ENCODE measurements around the gene INTS1.
A peak's percentile ranks its signal among the peaks of the same experiment; 100 is the strongest.

INTS1 gene

GRCh38 chr7:1432411-1433082, 71.6 kb downstream of the INTS1 start:
- no peak overlapping the region for H3K4me3 ChIP-seq (ENCODE audit: insufficient read depth in 1 of 2, low read depth in 1 of 2, low read length in 2 of 2)
- no peak overlapping the region for H3K4me2 ChIP-seq (ENCODE audit: low read length, poor library complexity, severe bottlenecking)
- no peak overlapping the region for H3K23ac ChIP-seq (ENCODE audit: low read length in 2 of 2)
- no peaks in the 10 kb centered on the region for H3K9me3 ChIP-seq (ENCODE audit: control insufficient read depth, low read length)
- H3K4ac ChIP-seq (ENCODE audit: low read depth in 1 of 2, low read length in 2 of 2): no peak overlapping the region
- no peak overlapping the region for H3K18ac ChIP-seq (ENCODE audit: low read depth in 1 of 2, low read length in 2 of 2)
- WGBS: 30% methylated on average over 23 of the region's 30 CpGs
- peak; percentile 56 for DNase-seq
- H3K14ac ChIP-seq (ENCODE audit: low read length in 2 of 2): no peak overlapping the region
- H2AK5ac ChIP-seq (ENCODE audit: low read length, severe bottlenecking): no peak overlapping the region
- no peak overlapping the region for H3K9ac ChIP-seq (ENCODE audit: low read length)
- H3K4me1 ChIP-seq (ENCODE audit: control insufficient read depth, insufficient read depth, low read depth, low read length): peaks cover 8% of the 10 kb centered on the region
- no peaks in the 10 kb centered on the region for H3K79me1 ChIP-seq (replicated peaks; ENCODE audit: low read length, poor library complexity, severe bottlenecking)
- H3K27me3 ChIP-seq (ENCODE audit: control insufficient read depth in 1 of 2, insufficient read depth in 1 of 2, low read length in 2 of 2): peaks cover 0 to 27% of the 10 kb centered on the region in 2 experiments
- H2BK5ac ChIP-seq (ENCODE audit: low read depth, low read length, poor library complexity, severe bottlenecking): no peak overlapping the region
- H4K8ac ChIP-seq (ENCODE audit: low read length): no peak overlapping the region
- H2AFZ ChIP-seq (ENCODE audit: low read depth, low read length): no peak overlapping the region
- no peak overlapping the region for H2BK120ac ChIP-seq (ENCODE audit: low read depth, low read length)
- no peak overlapping the region for H2BK12ac ChIP-seq (ENCODE audit: low read length in 2 of 2)
- H2BK15ac ChIP-seq (ENCODE audit: low read depth, poor library complexity, severe bottlenecking): no peak overlapping the region
- H3K27ac ChIP-seq (ENCODE audit: low read length, poor library complexity, severe bottlenecking): no peak overlapping the region
- H4K91ac ChIP-seq (ENCODE audit: low read length): no peak overlapping the region
- H3K36me3 ChIP-seq (ENCODE audit: control insufficient read depth in 1 of 2, insufficient read depth in 2 of 2, low read depth in 1 of 2, low read length in 2 of 2): peaks cover 12 to 51% of the 10 kb centered on the region in 2 experiments

DNA sequence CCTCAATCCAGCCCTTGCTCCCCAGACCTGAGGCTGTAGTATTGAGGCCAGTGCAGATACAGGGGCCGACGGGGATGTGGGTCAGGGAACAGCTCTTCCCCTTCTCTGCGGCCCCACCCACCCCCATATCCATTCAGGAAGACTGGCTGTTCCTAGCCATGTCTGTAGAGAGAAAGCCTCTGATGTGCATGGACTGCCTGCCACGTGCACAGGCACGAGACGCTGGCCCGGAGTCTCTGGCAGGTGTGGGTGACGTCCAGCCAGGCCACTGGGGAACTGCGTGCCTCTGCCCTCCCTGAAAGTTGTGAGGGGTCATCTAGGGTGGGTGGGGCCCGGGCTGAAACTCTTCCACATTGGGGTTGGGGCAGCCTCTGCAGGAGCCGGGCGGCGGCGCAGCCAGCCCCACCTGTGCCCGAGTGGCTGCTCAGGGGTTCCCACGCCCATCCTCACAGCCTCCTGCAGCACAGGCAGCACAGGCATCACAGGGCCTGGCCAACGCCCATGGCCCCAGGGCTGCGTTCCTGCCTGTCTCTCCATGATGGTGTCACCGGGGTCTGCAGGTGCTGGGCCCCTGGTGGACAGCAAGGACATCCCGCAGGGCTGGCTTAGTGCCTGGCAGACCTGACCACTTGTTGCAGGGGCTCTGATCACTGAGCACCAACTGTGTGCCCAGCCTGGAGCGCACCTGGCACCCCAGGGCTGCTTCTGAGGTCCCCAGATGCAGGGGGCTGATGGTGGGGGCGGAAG, 72.4 kb downstream of the INTS1 start:
- 72% methylated on average over 22 of the region's 22 CpGs for WGBS

DNA sequence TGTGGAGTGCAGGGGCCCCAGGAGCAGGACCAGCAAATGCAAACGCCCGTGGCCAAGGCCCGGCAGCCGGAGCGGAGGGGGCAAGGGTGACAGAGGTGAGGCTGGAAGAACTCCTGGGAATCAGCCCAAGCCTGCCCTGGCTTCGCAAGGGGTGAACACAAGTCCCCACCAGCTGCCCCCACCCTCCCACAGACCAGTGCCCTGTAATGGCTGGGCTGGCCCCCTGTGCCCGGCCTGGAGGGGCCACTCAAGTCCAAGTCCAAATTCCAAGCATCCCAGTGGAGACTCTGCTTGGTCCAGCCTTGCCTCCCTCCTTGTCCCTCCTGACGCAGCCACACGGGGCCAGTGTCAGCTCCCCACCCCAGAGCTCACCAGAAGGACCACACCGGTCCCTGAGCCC, 73.0 kb downstream of the INTS1 start:
- Histone ChIP-seq H3K9ac (ENCODE audit: low read length) (no peak overlapping the region), H2BK120ac (ENCODE audit: low read depth, low read length) (no peak overlapping the region), H3K23ac (ENCODE audit: low read length in 2 of 2) (no peak overlapping the region), H2AK5ac (ENCODE audit: low read length, severe bottlenecking) (no peak overlapping the region), H3K79me1 (replicated peaks; ENCODE audit: low read length, poor library complexity, severe bottlenecking) (no peaks in the 10 kb centered on the region), H2BK15ac (ENCODE audit: low read depth, poor library complexity, severe bottlenecking) (no peak overlapping the region), H3K4me3 (ENCODE audit: insufficient read depth in 1 of 2, low read depth in 1 of 2, low read length in 2 of 2) (no peak overlapping the region), H3K4me2 (ENCODE audit: low read length, poor library complexity, severe bottlenecking) (no peak overlapping the region), H3K4me1 (ENCODE audit: control insufficient read depth, insufficient read depth, low read depth, low read length) (peaks cover 8% of the 10 kb centered on the region), H3K14ac (ENCODE audit: low read length in 2 of 2) (no peak overlapping the region), H3K36me3 (ENCODE audit: control insufficient read depth in 1 of 2, insufficient read depth in 2 of 2, low read depth in 1 of 2, low read length in 2 of 2) (peaks cover 0 to 37% of the 10 kb centered on the region in 2 experiments), H3K9me3 (ENCODE audit: control insufficient read depth, low read length) (no peaks in the 10 kb centered on the region), H3K18ac (ENCODE audit: low read depth in 1 of 2, low read length in 2 of 2) (no peak overlapping the region), H4K91ac (ENCODE audit: low read length) (no peak overlapping the region), H4K8ac (ENCODE audit: low read length) (no peak overlapping the region), H2BK12ac (ENCODE audit: low read length in 2 of 2) (no peak overlapping the region), H2AFZ (ENCODE audit: low read depth, low read length) (no peak overlapping the region), H3K27ac (ENCODE audit: low read length, poor library complexity, severe bottlenecking) (no peak overlapping the region), H3K27me3 (ENCODE audit: control insufficient read depth in 1 of 2, insufficient read depth in 1 of 2, low read length in 2 of 2) (peaks cover 0 to 39% of the 10 kb centered on the region in 2 experiments), H2BK5ac (ENCODE audit: low read depth, low read length, poor library complexity, severe bottlenecking) (no peak overlapping the region), H3K4ac (ENCODE audit: low read depth in 1 of 2, low read length in 2 of 2) (no peak overlapping the region)
- DNase-seq: no peak
- 84% methylated on average over 10 of the region's 10 CpGs for WGBS

More for the DNA sequence above, 72.4 kb downstream of the INTS1 start:
- Histone ChIP-seq H3K9ac (ENCODE audit: low read length) (no peak overlapping the region), H2AK5ac (ENCODE audit: low read length, severe bottlenecking) (no peak overlapping the region), H3K27me3 (ENCODE audit: control insufficient read depth in 1 of 2, insufficient read depth in 1 of 2, low read length in 2 of 2) (peaks cover 0 to 35% of the 10 kb centered on the region in 2 experiments), H3K79me1 (replicated peaks; ENCODE audit: low read length, poor library complexity, severe bottlenecking) (no peaks in the 10 kb centered on the region), H3K36me3 (ENCODE audit: control insufficient read depth in 1 of 2, insufficient read depth in 2 of 2, low read depth in 1 of 2, low read length in 2 of 2) (peaks cover 5 to 43% of the 10 kb centered on the region in 2 experiments), H2BK120ac (ENCODE audit: low read depth, low read length) (no peak overlapping the region), H3K23ac (ENCODE audit: low read length in 2 of 2) (no peak overlapping the region), H4K91ac (ENCODE audit: low read length) (peak overlapping the region; percentile 40), H3K18ac (ENCODE audit: low read depth in 1 of 2, low read length in 2 of 2) (no peak overlapping the region), H3K14ac (ENCODE audit: low read length in 2 of 2) (no peak overlapping the region), H2BK5ac (ENCODE audit: low read depth, low read length, poor library complexity, severe bottlenecking) (no peak overlapping the region), H2AFZ (ENCODE audit: low read depth, low read length) (no peak overlapping the region), H4K8ac (ENCODE audit: low read length) (no peak overlapping the region), H3K4ac (ENCODE audit: low read depth in 1 of 2, low read length in 2 of 2) (no peak overlapping the region), H2BK12ac (ENCODE audit: low read length in 2 of 2) (no peak overlapping the region), H3K27ac (ENCODE audit: low read length, poor library complexity, severe bottlenecking) (no peak overlapping the region), H3K4me2 (ENCODE audit: low read length, poor library complexity, severe bottlenecking) (no peak overlapping the region), H3K4me1 (ENCODE audit: control insufficient read depth, insufficient read depth, low read depth, low read length) (peaks cover 8% of the 10 kb centered on the region), H3K9me3 (ENCODE audit: control insufficient read depth, low read length) (no peaks in the 10 kb centered on the region), H2BK15ac (ENCODE audit: low read depth, poor library complexity, severe bottlenecking) (no peak overlapping the region), H3K4me3 (ENCODE audit: insufficient read depth in 1 of 2, low read depth in 1 of 2, low read length in 2 of 2) (peak overlapping the region in 1 of 2 experiments; percentile 10)
- no peak for DNase-seq

DNA sequence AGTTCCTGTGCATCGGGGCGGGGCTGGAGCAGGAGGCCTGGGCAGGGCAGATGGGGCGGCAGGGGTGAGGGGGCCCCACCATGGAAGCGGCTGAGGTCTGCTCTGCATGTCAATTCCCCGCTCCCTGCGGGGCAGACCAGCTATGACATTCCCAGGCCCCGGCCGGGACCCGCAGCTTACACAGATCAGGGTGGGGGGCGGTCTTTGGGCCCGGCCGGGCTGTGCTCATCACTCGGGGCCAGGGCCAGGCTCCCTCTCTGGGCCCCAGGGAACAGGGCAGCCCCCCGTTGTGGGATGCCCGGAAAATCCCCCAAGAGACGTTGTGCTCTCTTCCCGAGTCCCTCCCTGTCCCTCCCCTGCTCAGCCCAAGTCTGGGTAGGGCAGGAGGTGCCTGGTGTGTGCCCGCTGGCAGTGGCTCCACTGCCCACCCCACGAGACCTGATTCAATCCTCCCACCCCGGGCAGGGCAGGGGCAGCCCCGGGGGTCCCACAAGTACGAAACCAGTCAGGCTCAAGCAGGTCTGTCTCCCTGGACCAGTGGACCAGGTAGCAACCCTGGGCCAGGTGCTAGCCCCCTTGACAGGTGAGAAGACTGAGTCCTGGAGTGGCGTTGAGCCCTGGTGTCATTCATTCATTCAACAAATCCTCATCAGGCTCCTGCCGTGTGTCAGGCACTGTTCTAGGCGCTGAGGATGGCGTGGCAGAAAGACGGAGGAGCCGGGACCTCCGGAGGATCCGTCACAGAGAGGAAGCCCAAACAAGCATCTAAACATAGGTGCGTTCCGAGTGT, 73.9 kb downstream of the INTS1 start:
- no peak overlapping the region for H3K18ac ChIP-seq (ENCODE audit: low read depth in 1 of 2, low read length in 2 of 2)
- no peak for DNase-seq
- H3K23ac ChIP-seq (ENCODE audit: low read length in 2 of 2): no peak overlapping the region
- no peak overlapping the region for H3K27ac ChIP-seq (ENCODE audit: low read length, poor library complexity, severe bottlenecking)
- WGBS: 93% methylated on average over 32 of the region's 32 CpGs
- no peak overlapping the region for H3K4ac ChIP-seq (ENCODE audit: low read depth in 1 of 2, low read length in 2 of 2)
- no peak overlapping the region for H2BK5ac ChIP-seq (ENCODE audit: low read depth, low read length, poor library complexity, severe bottlenecking)
- no peak overlapping the region for H2AFZ ChIP-seq (ENCODE audit: low read depth, low read length)
- H4K8ac ChIP-seq (ENCODE audit: low read length): no peak overlapping the region
- no peak overlapping the region for H2BK120ac ChIP-seq (ENCODE audit: low read depth, low read length)
- peaks cover 8% of the 10 kb centered on the region for H3K4me1 ChIP-seq (ENCODE audit: control insufficient read depth, insufficient read depth, low read depth, low read length)
- no peak overlapping the region for H3K4me3 ChIP-seq (ENCODE audit: insufficient read depth in 1 of 2, low read depth in 1 of 2, low read length in 2 of 2)
- H3K14ac ChIP-seq (ENCODE audit: low read length in 2 of 2): no peak overlapping the region
- no peaks in the 10 kb centered on the region for H3K79me1 ChIP-seq (replicated peaks; ENCODE audit: low read length, poor library complexity, severe bottlenecking)
- no peak overlapping the region for H4K91ac ChIP-seq (ENCODE audit: low read length)
- H2BK12ac ChIP-seq (ENCODE audit: low read length in 2 of 2): no peak overlapping the region
- peaks cover 0 to 39% of the 10 kb centered on the region in 2 experiments for H3K27me3 ChIP-seq (ENCODE audit: control insufficient read depth in 1 of 2, insufficient read depth in 1 of 2, low read length in 2 of 2)
- H3K4me2 ChIP-seq (ENCODE audit: low read length, poor library complexity, severe bottlenecking): no peak overlapping the region
- no peaks in the 10 kb centered on the region for H3K9me3 ChIP-seq (ENCODE audit: control insufficient read depth, low read length)
- no peak overlapping the region for H2BK15ac ChIP-seq (ENCODE audit: low read depth, poor library complexity, severe bottlenecking)
- H2AK5ac ChIP-seq (ENCODE audit: low read length, severe bottlenecking): no peak overlapping the region
- H3K36me3 ChIP-seq (ENCODE audit: control insufficient read depth in 1 of 2, insufficient read depth in 2 of 2, low read depth in 1 of 2, low read length in 2 of 2): peaks cover 0 to 31% of the 10 kb centered on the region in 2 experiments
- H3K9ac ChIP-seq (ENCODE audit: low read length): no peak overlapping the region

Data from mesenchymal stem cell (in vitro differentiated cells and primary cell).